K562 (cell line): ENCODE data around the gene DDOST. TPM values are rescaled to one million over a fixed set of nuclear protein-coding genes. Genes with fewer than 3 reads are reported as not detected.

ENCODE experiments used
- ATAC-seq: fragments of 200-7000 bp; cut with Tn5 transposase; 3 replicates; pipeline ENCODE4 v1.9.1; 2020; ENCODE audit warnings: moderate library complexity
- BruUV-seq: library from RNA; stranded (reverse); fragments of 400-500 nt; replicated peaks from 2 replicates; lab custom pipeline; 2021; lab: Mats Ljungman, UMichigan
- CTCF ChIA-PET: fragments of 300-600 bp; formaldehyde crosslinking; extraction: SDS; loops from one replicate; lab custom pipeline; 2021; ENCODE audit warnings: low intra/inter-chr PET ratio; lab: Yijun Ruan, JAX
- POLR2A ChIA-PET: fragments of 300-600, 350-650 bp; sonication (Branson Sonifier 250); formaldehyde crosslinking; extraction: SDS; loops from one replicate; lab custom pipeline; 2021; ENCODE audit warnings: antibody characterized with exemption, inconsistent platforms; lab: Yijun Ruan, JAX
- DNase-seq, 4 experiments: peaks; one replicate each; pipeline versions ENCODE4 v3.0.0 to v3.0.0-alpha.2; 2011 to 2018; ENCODE audit warnings: low spot score in 3 of 4, mixed read lengths in 3 of 4; ENCODE audit errors: extremely low read depth in 1 of 4
- FAIRE-seq: peaks from 2 replicates; lab custom pipeline; 2011; peaks lifted over from hg19 to GRCh38; lab: Jason Lieb, UNC
- H2AFZ ChIP-seq: 2 replicates; pipeline ENCODE4 v1.6.0; 2011; ENCODE audit warnings: low read depth, low read length, control low read depth, inconsistent platforms
- H3K27ac ChIP-seq: fragments of 200-600 bp; 3 replicates; pipeline ENCODE4 v1.8.0; 2011; ENCODE audit warnings: low read depth, mild to moderate bottlenecking, control low read depth, inconsistent platforms, low read length, moderate library complexity, mixed read lengths; ENCODE audit errors: extremely low read depth
- H3K27me3 ChIP-seq, 2 experiments: fragments of 300-600 bp in 1 of 2; 2 replicates in 1 of 2; 3 replicates in 1 of 2; pipeline versions ENCODE4 v1.6.0 to v1.8.0; 2011; ENCODE audit warnings: inconsistent platforms in 2 of 2, low read length in 2 of 2, mild to moderate bottlenecking in 1 of 2, mixed read lengths in 1 of 2, moderate library complexity in 1 of 2; ENCODE audit not compliant: control insufficient read depth in 2 of 2, insufficient read depth in 2 of 2
- H3K36me3 ChIP-seq: fragments of 300-600 bp; 3 replicates; pipeline ENCODE4 v1.8.0; 2011; ENCODE audit warnings: mild to moderate bottlenecking, low read length, inconsistent platforms; ENCODE audit not compliant: control insufficient read depth, insufficient read depth
- H3K4me1 ChIP-seq, 2 experiments: fragments of 200-600 bp in 1 of 2; replicated peaks in 1 of 2; 2 replicates in 1 of 2; 3 replicates in 1 of 2; pipeline versions ENCODE4 v1.5.1 to v1.8.0; 2011; ENCODE audit warnings: inconsistent platforms in 2 of 2, low read length in 2 of 2, mild to moderate bottlenecking in 1 of 2, mixed read lengths in 1 of 2, moderate library complexity in 1 of 2; ENCODE audit not compliant: control insufficient read depth in 2 of 2, insufficient read depth in 2 of 2
- H3K4me2 ChIP-seq: 2 replicates; pipeline ENCODE4 v1.6.1; 2011; ENCODE audit warnings: low read length, control low read depth, inconsistent platforms, mixed read lengths; ENCODE audit not compliant: insufficient read depth
- H3K4me3 ChIP-seq: fragments of 200-600 bp; sonication (generic), shearing (Covaris generic); 2 replicates; pipeline ENCODE4 v1.5.1; 2016; ENCODE audit warnings: control low read depth, inconsistent platforms
- H3K79me2 ChIP-seq: fragments of 200-600 bp; 3 replicates; pipeline ENCODE4 v1.8.0; 2011; ENCODE audit warnings: low read length, inconsistent platforms; ENCODE audit not compliant: control insufficient read depth, insufficient read depth
- H3K9ac ChIP-seq, 2 experiments: 2 replicates each; pipeline versions ENCODE4 v1.6.0 to v1.6.1; 2011; ENCODE audit warnings: low read depth in 2 of 2, low read length in 2 of 2, control low read depth in 1 of 2, inconsistent platforms in 1 of 2, mild to moderate bottlenecking in 1 of 2, mixed read lengths in 1 of 2; ENCODE audit not compliant: insufficient read depth in 1 of 2
- H3K9me1 ChIP-seq: one replicate; pipeline ENCODE4 v1.6.0; 2011; ENCODE audit warnings: inconsistent platforms, mild to moderate bottlenecking, low read length, moderate library complexity; ENCODE audit not compliant: control insufficient read depth, insufficient read depth
- H3K9me3 ChIP-seq: replicated peaks from 2 replicates; pipeline ENCODE4 v1.5.1; 2011; ENCODE audit warnings: low read depth, low read length, inconsistent platforms; ENCODE audit not compliant: control insufficient read depth, insufficient read depth
- H4K20me1 ChIP-seq: replicated peaks from 2 replicates; pipeline ENCODE4 v1.6.1; 2011; ENCODE audit warnings: low read length, inconsistent platforms, mixed read lengths; ENCODE audit not compliant: control insufficient read depth, insufficient read depth
- ARHGAP35 ChIP-seq: fragments of 450-650 bp; IDR thresholded peaks from 2 replicates; pipeline ENCODE4 v1.6.1; 2018; ENCODE audit not compliant: partially characterized antibody
- CREM ChIP-seq: IDR thresholded peaks from 2 replicates; pipeline ENCODE4 v1.6.1; 2014; ENCODE audit warnings: antibody characterized with exemption, low read depth
- E2F6 ChIP-seq, 2 experiments: IDR thresholded peaks; 2 replicates each; pipeline ENCODE4 v1.6.1; 2011; ENCODE audit warnings: borderline replicate concordance in 1 of 2, control low read depth in 1 of 2, low read depth in 1 of 2, low read length in 1 of 2, mild to moderate bottlenecking in 1 of 2, mixed read lengths in 1 of 2, moderate library complexity in 1 of 2; ENCODE audit not compliant: insufficient read depth in 1 of 2, insufficient read length in 1 of 2, poor library complexity in 1 of 2, severe bottlenecking in 1 of 2; ENCODE audit errors: extremely low read depth in 1 of 2
- EGR1 ChIP-seq: fragments of 450-650 bp; conservative IDR thresholded peaks from 2 replicates; pipeline ENCODE4 v1.6.1; 2017; ENCODE audit warnings: mild to moderate bottlenecking
- HDAC6 ChIP-seq: IDR thresholded peaks from 2 replicates; pipeline ENCODE4 v1.6.1; 2012; ENCODE audit warnings: low read depth, mild to moderate bottlenecking, control low read depth, inconsistent platforms, low read length, moderate library complexity
- KDM4B ChIP-seq, 2 experiments: fragments of 450-650 bp in 1 of 2; sonication (generic) in 1 of 2; IDR thresholded peaks; 2 replicates each; pipeline ENCODE4 v1.6.1; 2016 to 2017; ENCODE audit warnings: borderline replicate concordance in 2 of 2, antibody characterized with exemption in 1 of 2, low read depth in 1 of 2, mild to moderate bottlenecking in 1 of 2
- NEUROD1 ChIP-seq: fragments of 150-350 bp; IDR thresholded peaks from 2 replicates; pipeline ENCODE4 v1.6.1; 2014; ENCODE audit warnings: borderline replicate concordance, low read length, low read depth; ENCODE audit not compliant: partially characterized antibody
- SRF ChIP-seq, 2 experiments: fragments of 250-450, 450-650 bp in 1 of 2; sonication (Bioruptor Pico) in 1 of 2; sonication (generic) in 1 of 2; formaldehyde crosslinking; IDR thresholded peaks; 2 replicates each; pipeline versions ENCODE4 v1.5.0 to v1.5.1; 2020 to 2022; ENCODE audit warnings: mild to moderate bottlenecking in 1 of 2, missing genetic modification reagents in 1 of 2
- ZNF512 ChIP-seq: IDR thresholded peaks from 2 replicates; pipeline ENCODE4 v1.6.1; 2016; ENCODE audit warnings: missing genetic modification characterization, missing compliant biosample characterization
- ZNF655 ChIP-seq: fragments of 250-450 bp; sonication (Bioruptor Pico); IDR thresholded peaks from 2 replicates; pipeline ENCODE4 v1.5.0; 2021
- WGBS: fragments of 100-300 bp; shearing (Covaris generic); methylation state at CpG from one replicate; pipeline ENCODE4 v1.1.6; 2016; ENCODE audit warnings: low coverage, mixed read lengths; ENCODE audit not compliant: insufficient coverage; ENCODE audit errors: missing lambda C conversion rate; 5-methylcytosine and 5-hydroxymethylcytosine counted together
- in situ Hi-C: fragments of 300-500 bp; cut with MboI; formaldehyde crosslinking; loops from 4 replicates; pipeline ENCODE4 v1.15.0; 2018; ENCODE audit warnings: inconsistent platforms, mixed read lengths
- intact Hi-C: fragments of 100-400 bp; cut with micrococcal nuclease; formaldehyde crosslinking; loops from 2 replicates; pipeline ENCODE4 v1.14.2; 2022
- polyA plus RNA-seq, 8 experiments: library from polyadenylated mRNA; depleted of rRNA in 4 of 8; stranded (reverse) in 5 of 8; unstranded in 3 of 8; fragments of >200 nt; fragmentation: Nextera tagmentation in 2 of 8; fragmentation: Illumina TruSeq in 1 of 8; extraction: Ambion mirVana in 2 of 8; extraction: Trizol in 1 of 8; gene quantifications; 2 replicates each; pipeline versions ENCODE4 v1.2.1 to v1.2.3, GENCODE V29; 2011 to 2014; ENCODE audit warnings: inconsistent platforms in 1 of 8, missing spikeins in 1 of 8
- total RNA-seq, 7 experiments: library from RNA; depleted of rRNA in 6 of 7; stranded (reverse); fragments of >200 nt in 6 of 7; fragmentation: Illumina TruSeq in 2 of 7; extraction: Trizol in 2 of 7; gene quantifications; 2 replicates each; pipeline versions ENCODE4 v1.2.1 to v1.2.3, GENCODE V29; 2011 to 2021; ENCODE audit warnings: low replicate concordance in 1 of 7

The DDOST gene
- total and polyA plus RNA-seq, 9 of the 15 experiments (the other 6 are each of a cell fraction or from before 2014, with no cell fraction given) = 173 to 306 (median 222) TPM

- Histone ChIP-seq H3K9me1 (no peaks in the 10 kb centered on the region), H3K79me2 (no peaks in the 10 kb centered on the region), H4K20me1 (no peaks in the 10 kb centered on the region)
- no peak for TF ChIP-seq ZNF512 (tag)
- peak; percentile 61; the same call in 1 of the 2 replicates for TF ChIP-seq EGR1
- TF ChIP-seq, all 486 proteins: peak for 1
- ChIA-PET CTCF (interaction anchor here (0.7 to 2.7 kb wide), 5 partner anchors 12 to 672 kb away, joined by 3 to 33 read pairs (median 5); no protein-coding TSS in a partner anchor), POLR2A (interaction anchor here (1.3 kb wide), 1 partner anchor 9 kb away, joined by 3 read pairs; no protein-coding TSS in a partner anchor)
- intact Hi-C loops = loop anchor here (5.0 to 10.0 kb wide), 2 partner anchors 199 to 292 kb away; no protein-coding TSS in a partner anchor
- peaks cover 4 to 38% of the 10 kb centered on the region in 2 experiments for H3K27me3 ChIP-seq
- H3K4me2 ChIP-seq = no peak overlapping the region
- ATAC-seq = no peak
- H3K36me3 ChIP-seq = no peaks in the 10 kb centered on the region
- peaks cover 3 to 25% of the 10 kb centered on the region in 2 experiments; a peak in 3 of 5 replicates for H3K4me1 ChIP-seq
- H3K9me3 ChIP-seq = no peaks in the 10 kb centered on the region
- WGBS = 9% methylated on average over 10 of the region's 10 CpGs
- no TSS peak for BruUV-seq
- no peak for FAIRE-seq
- no peak overlapping the region; a peak in 1 of 4 replicates for H3K9ac ChIP-seq
- no peak overlapping the region for H3K27ac ChIP-seq
- no peak overlapping the region for H3K4me3 ChIP-seq
- in situ Hi-C loops = loop anchor here (5.0 kb wide), 1 partner anchor 512 kb away; no protein-coding TSS in a partner anchor
- H2AFZ ChIP-seq = no peak overlapping the region
- no peak for DNase-seq
Observed at GRCh38 chr1:20695515-20695914, 34.3 kb upstream of the DDOST start.

- 0% methylated on average over 2 of the region's 2 CpGs for WGBS
- no peak for ATAC-seq
- H3K9ac ChIP-seq = no peak overlapping the region
- H3K4me3 ChIP-seq = no peak overlapping the region
- peaks cover 3 to 20% of the 10 kb centered on the region in 2 experiments; a peak in 3 of 5 replicates for H3K4me1 ChIP-seq
- intact Hi-C loops (loop anchor here (10.0 kb wide), 1 partner anchor 201 kb away; no protein-coding TSS in a partner anchor), in situ Hi-C loops (no loop called here)
- H3K9me1 ChIP-seq = no peaks in the 10 kb centered on the region
- no peak for DNase-seq
- peaks cover 13 to 52% of the 10 kb centered on the region in 2 experiments for H3K27me3 ChIP-seq
- H3K27ac ChIP-seq = no peak overlapping the region
- no TSS peak for BruUV-seq
- H4K20me1 ChIP-seq = no peaks in the 10 kb centered on the region
- TF ChIP-seq CREM = no peak
- no peak for TF ChIP-seq HDAC6
- TF ChIP-seq SRF (CRISPR knock-in tag; IDR thresholded peaks at IDR 0.05) = no peak
- TF ChIP-seq ARHGAP35 = no peak
- no peak for TF ChIP-seq E2F6 (IDR thresholded peaks at IDR 0.05; ENCODE audit: borderline replicate concordance in 1 of 2, extremely low read depth in 1 of 2, insufficient read depth in 1 of 2, insufficient read length in 1 of 2, low read depth in 1 of 2, low read length in 1 of 2, poor library complexity in 1 of 2, severe bottlenecking in 1 of 2)
- no peak for TF ChIP-seq NEUROD1
- TF ChIP-seq ZNF655 (CRISPR knock-in tag) = no peak
- TF ChIP-seq KDM4B (IDR thresholded peaks at IDR 0.05; ENCODE audit: borderline replicate concordance in 2 of 2, low read depth in 1 of 2) = no peak
- POLR2A ChIA-PET = interaction anchor here (0.6 to 1.4 kb wide), 3 partner anchors 13 to 525 kb away, joined by 3 read pairs; no protein-coding TSS in a partner anchor
- H3K4me2 ChIP-seq = no peak overlapping the region
- H3K79me2 ChIP-seq = no peaks in the 10 kb centered on the region
- no peak overlapping the region for H2AFZ ChIP-seq
- no peaks in the 10 kb centered on the region for H3K9me3 ChIP-seq
- H3K36me3 ChIP-seq = no peaks in the 10 kb centered on the region
- CTCF ChIA-PET = no interaction called here
- no peak for FAIRE-seq
Observed at GRCh38 chr1:20693623-20694022, 32.5 kb upstream of the DDOST start.
